ENCODE results near the gene RBMS2.

Gene RBMS2

DNA sequence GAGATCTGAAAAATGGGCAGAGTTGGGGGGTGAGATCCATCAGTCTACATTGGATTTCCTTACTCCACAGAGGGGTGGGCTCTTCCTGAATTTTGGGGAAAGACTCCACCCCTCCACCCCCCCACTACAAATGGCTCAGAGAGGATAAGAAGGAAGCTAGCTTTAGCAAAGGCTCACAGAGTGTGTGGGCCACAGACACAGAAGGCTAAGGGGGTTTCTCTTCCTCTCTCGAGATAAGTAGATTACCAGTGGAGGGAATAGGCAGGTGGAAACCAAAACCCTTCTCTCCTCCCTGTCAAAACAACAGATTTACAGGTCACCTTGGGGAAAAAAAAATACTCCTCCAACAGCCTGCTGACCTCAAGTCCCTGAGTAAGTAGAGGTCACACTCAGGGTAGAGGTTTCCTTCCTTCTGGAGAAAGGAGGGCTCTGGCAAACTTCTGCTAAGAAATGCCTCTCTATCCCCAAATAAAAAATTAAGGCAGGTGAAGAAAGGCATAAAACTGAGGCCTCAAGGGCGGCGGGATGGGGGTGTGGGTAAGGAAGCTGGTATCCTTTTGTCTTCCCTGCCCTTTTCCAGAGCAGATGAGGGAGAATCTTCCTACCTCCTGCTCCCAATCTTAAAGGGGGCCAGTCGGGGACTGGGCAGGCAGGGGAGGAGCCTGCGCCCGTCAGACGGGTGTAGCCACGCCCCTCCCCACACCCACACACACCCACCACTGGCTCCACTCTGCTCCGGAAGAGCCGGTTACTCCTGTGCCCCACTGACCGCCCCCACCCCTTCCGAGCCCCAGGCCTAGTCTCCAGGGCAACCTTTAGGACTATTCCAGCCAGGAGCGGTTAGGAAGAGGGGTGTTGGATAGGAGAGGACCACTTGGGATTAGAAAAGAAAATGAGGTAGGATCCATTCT is 110.4 kb downstream of the RBMS2 start:
- peak in 9 of 14 donors; percentile 4 to 53 (median 31) for DNase-seq

DNA sequence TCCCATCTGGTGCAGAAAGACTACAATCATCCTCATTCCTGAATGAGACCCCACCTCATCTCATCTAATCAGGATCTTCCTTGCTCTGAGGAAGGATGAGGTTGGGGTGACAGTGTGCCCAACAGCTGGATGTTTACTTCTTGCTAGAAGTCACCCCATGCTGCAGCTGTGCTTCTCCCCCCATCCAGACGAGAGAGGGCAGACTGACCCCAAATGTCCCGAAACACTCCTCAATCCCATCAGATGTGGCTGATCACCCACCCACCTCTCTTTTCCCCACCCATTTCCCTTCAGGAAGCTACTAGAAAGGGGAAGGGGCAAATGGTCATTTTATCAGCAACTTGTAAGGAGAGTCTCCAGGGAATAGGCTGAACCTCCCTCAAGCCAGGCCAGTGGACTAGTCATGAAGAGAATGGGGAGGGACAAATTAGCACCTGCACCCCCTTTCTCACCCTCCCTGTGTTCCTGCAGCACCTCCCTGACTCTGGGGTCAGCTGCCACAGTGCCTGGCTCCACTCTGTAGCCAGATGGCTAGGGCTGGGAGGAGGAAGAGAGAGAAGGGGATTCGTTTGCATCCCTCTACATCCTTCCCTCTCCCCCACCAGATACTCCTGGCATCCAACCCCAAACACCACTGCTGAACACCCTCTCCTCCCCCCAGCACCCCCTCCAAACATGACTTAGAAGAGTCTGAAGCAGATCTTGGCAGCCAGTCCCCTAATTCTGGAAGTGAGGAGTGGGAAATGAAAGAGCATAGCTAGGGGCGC is 111.3 kb downstream of the RBMS2 start:
- DNase-seq, result peak in 3 of 14 donors; percentile 11 to 27 (median 15)

DNA sequence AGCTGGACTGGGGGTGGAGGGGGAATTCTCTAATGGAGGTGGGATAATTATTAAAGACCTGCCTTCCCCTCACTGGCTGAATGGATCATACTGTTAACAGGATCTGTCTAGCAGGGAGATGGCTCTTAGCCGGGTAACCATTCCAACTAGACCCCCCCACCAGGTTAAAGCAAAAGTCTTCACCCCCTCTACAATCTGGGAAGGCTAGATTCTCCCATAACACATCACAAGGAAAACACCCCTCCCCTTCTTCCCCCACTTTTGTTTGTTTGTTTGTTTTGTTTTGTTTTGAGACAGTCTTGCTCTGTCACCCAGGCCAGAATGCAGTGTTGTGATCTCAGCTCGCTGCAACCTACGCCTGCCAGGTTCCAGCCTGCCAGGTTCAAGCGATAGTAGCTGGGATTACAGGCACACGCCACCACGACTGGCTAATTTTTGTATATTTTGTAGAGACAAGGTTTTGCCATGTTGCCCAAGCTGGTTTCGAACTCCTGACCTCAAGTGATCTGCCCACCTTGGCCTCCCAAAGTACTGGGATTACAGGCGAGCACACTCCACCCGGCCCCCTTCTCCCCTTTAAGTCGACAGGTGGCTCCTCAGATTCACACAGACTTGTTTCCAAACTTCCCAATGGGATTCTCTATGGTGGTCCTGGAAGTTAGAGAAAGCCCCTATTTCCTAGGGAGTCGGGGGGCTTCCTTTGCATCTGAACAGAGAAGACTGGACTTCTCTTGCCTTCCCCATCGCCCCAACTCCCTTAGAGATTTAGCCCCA is 112.0 kb downstream of the RBMS2 start:
- DNase-seq, result peak in 3 of 14 donors; percentile 3 to 39 (median 21)

- DNase-seq, result peak in 9 of 14 donors; percentile 18 to 74 (median 43)
Observed at GRCh38 chr12:56634242-56634836, 112.7 kb downstream of the RBMS2 start.

- DNase-seq, result peak in 13 of 14 donors; percentile 14 to 90 (median 65)
Observed at GRCh38 chr12:56634837-56635791, 113.5 kb downstream of the RBMS2 start.

DNA sequence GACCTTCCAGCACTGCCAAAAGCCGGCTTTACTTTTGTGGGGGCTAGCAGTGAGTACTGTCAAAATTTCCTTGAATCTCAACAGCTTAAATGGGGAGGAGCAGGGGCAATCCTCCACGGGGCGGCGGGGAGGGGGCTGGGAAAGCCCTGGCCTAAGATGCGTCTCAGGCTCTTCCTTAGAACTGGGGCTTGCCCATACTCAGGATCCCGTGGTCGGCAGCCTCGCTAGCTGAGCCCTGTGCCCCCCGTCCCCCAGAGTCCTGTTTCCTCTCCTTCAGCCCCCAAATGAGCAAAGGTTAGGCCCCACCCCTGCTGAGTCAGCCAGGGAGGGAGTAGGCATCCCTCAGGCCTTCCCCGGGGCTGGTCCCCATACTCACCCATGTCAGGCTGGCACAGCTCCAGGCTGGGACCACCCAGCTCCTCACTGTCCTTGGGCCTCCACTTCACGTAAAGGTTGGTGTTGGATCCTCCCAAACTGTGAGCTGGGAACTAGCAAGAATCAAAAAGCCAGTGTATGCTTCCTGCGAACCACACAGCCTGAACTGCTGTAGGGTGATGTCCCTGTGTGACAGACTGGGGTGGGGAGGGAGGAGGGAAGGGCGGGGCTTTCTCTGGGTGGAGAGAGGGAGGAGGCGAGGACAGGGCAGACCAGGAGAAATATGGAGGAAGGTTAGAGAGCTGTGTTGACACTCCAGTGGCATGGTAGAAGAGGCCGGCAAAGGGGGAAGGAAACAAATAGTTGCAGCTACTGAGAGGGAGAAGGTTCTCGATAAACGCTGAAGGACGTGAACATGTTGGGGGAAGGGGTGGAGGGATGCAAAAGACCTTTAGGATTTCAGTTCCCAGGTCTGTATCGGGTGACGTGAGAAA is 114.4 kb downstream of the RBMS2 start:
- DNase-seq, result peak in 13 of 14 donors; percentile 27 to 92 (median 82)

DNA sequence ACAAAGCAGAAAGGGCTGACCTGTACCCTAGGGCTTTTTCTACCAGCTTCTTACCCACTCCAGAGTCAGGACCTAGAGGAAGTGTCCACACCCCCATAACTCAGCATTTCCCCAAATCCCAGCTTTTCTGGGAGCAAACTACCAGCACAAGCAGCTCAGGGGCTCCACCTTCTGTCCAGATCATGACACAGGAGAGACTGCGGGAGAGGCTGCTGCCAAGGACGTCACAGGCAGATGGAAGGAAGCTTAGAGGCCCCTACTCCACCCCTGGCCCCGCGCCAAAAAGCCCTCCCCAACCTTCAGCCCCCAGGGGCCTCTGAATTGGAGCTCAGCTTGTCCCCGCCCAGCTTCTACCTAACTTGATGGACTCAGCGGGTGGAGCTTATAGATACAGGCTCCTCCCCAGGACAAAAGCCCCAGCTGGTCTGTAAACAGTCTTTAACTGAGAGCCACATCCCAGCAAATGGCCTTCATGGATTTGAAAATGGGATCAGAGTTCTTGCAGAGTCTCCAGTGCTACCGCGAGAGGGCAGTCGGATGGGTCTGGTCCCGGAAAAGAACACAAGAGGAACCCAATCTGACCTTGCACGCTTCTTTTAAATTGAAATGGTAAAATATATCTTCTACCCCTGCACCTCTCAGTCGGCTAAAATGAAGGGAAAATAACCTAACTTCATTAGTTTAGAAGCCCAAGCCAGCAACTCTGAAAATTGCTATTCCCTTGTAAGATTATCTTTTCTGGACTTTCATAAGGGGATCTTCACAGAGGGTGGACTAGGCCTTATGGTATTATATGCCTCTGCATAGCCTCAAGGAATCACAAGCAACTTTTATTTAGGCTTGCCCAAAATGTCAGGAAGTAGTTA is 115.3 kb downstream of the RBMS2 start:
- peak; percentile 57 to 99 (median 92) for DNase-seq

DNA sequence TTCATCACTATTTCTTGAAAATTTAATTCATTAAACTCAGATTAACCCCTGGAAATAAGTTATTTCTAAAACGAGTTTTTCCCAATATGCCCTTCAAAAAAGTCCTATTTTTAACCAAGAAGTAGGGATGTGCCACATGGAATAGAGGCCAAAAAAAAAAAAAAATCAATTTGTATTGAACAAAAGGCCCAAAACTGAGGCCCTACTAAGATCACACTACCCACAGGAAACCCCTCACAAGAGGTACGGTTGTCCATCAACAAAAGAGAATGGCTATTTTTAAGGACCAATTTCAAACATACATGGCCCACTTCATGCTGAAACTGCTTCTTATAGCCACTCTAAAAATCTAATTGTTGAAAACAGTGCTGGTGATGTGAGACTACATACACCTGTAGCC is 116.0 kb downstream of the RBMS2 start:
- DNase-seq, result no peak

GRCh38 chr12:56641219-56641618 is 119.6 kb downstream of the RBMS2 start:
- DNase-seq, result no peak

DNA sequence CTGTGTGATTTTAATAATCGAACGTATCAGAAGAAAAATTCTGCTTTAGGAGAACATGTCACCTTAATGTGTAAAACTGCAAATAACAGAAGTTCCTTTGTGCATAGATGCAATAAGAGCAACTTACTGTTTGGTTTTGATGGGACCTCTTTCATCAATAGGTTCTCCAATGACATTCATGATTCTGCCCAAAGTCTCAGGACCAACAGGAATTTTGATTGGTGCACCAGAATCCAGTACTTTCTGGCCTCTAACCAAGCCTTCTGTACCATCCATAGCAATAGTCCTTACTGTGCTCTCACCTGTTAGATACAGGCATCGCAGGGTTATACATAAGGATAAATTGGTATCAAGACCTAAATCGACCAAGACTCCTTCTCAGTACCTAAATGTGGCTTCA is 123.0 kb downstream of the RBMS2 start:
- DNase-seq, result no peak

GRCh38 chr12:56645201-56645716 is 123.6 kb downstream of the RBMS2 start:
- DNase-seq, result peak in 4 of 14 donors; percentile 20 to 40 (median 29)

Measured in C1 segment of cervical spinal cord (tissue), 14 donors.